KOPT-K1 (cell line): ENCODE measurements around the gene KCNN3.
A peak's percentile ranks its signal among the peaks of the same experiment; 100 is the strongest.

ENCODE experiments used
- H3K27ac ChIP-seq: fragments of 200-600 bp; sonication (generic); 2 replicates; pipeline ENCODE4 v1.5.1; 2016; ENCODE audit warnings: antibody characterized with exemption, mild to moderate bottlenecking, low read depth, low read length; ENCODE audit not compliant: poor library complexity, severe bottlenecking
- H3K36me3 ChIP-seq: fragments of 200-600 bp; sonication (generic); 2 replicates; pipeline ENCODE4 v1.5.1; 2017; ENCODE audit warnings: antibody characterized with exemption, mild to moderate bottlenecking, low read length, moderate library complexity; ENCODE audit not compliant: insufficient read depth
- H3K9me3 ChIP-seq: fragments of 200-600 bp; sonication (generic); 2 replicates; pipeline ENCODE4 v1.5.1; 2017; ENCODE audit warnings: antibody characterized with exemption, low read length, mild to moderate bottlenecking; ENCODE audit not compliant: insufficient read depth, poor library complexity, severe bottlenecking

Gene KCNN3

GRCh38 chr1:154791292-154792166 lies 78.6 kb downstream of the KCNN3 start:
- no peaks in the 10 kb centered on the region for H3K9me3 ChIP-seq
- no peak overlapping the region for H3K27ac ChIP-seq
- H3K36me3 ChIP-seq = no peaks in the 10 kb centered on the region

DNA sequence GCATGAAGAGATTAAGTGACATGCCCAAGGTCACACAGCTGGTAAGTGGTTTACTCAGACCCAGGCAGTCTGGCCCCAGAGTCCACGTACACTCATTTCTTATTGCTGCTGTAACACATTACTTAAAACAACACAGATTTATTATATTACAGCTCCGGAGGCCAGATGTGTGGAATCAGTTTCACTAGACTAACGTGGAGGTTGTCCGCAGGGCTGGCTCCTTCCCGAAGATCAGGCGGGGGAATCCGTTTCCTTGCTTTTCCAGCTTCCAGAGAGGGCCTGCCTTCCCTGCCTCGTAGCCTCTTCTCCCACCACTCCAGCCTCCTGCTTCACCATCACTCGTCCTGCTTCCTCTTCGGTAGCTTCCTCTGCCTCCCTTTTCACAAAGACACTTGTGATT lies 81.2 kb downstream of the KCNN3 start:
- H3K9me3 ChIP-seq = no peaks in the 10 kb centered on the region
- no peaks in the 10 kb centered on the region for H3K36me3 ChIP-seq
- H3K27ac ChIP-seq = no peak overlapping the region

DNA sequence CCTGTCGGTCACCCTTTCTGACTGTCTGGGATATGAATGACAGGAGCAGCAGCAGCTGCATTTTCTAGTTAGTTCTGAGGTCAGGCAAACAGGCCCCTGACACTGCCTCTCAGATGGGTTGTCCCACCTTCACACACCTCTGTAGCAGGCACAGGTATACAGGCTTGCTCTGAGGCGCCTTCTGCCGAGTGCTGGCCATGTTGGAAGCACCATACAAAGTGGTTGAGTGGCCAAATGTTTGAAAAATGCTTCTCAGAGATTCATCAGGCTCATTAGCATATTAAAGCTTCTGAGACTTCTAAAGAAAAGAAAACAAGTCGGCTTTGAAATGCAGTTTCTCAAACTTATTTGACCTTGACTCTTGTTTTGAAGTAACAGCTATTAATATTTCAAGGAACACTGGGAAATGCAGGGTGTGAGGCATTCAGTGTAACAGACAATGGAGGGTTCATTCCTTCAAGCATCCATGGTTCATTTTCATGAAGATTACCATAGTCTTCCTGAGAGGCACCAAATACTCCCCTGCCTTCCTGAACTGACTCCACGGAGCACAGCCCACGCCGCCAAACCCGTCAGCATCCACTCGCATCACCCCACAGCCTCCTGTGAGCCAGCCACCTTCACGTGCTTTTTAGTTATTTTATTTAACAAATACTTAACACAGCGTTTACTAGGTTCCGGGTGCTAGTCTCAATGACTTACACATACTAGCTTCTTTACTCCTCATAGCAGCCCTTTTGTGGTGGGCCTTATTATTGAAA lies 81.8 kb downstream of the KCNN3 start:
- H3K27ac ChIP-seq = no peak overlapping the region
- no peaks in the 10 kb centered on the region for H3K9me3 ChIP-seq
- H3K36me3 ChIP-seq = no peaks in the 10 kb centered on the region

- H3K27ac ChIP-seq = no peak overlapping the region
- no peaks in the 10 kb centered on the region for H3K36me3 ChIP-seq
- no peaks in the 10 kb centered on the region for H3K9me3 ChIP-seq
These were observed 83.1 kb downstream of the KCNN3 start for GRCh38 chr1:154786804-154787570.

DNA sequence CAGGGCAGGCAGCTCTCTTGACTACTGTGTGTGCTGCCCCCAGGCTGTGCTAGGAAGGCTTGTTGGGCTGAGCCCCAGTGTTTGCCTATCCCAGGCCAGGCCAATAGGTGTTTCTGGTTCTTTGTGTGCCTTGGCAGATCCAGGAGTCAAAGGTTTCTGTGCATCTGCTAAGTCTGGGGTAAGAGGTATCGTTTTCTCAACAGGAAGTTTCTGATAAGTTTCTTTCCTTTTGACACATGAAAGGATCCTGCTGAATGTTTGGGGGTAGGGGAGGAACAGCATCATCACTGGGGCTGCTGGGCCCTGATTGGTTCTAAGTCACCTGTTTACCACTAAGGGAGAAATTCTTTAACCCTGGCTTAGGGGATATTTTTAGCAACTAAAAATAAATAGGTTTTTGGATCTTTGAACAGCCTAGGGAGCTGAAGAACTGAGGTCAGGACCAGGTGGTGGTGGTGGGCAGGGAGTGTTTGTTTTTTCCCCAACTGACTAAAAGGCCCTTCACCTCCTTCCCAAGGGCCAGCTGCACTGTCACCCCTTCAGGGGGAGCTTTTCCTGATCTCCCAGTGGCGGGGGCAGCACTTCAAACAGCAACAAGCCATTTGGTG lies 85.1 kb downstream of the KCNN3 start:
- Histone ChIP-seq H3K36me3 (no peaks in the 10 kb centered on the region), H3K9me3 (no peaks in the 10 kb centered on the region), H3K27ac (peak overlapping the region; percentile 65)

GRCh38 chr1:154784416-154784815 lies 85.7 kb downstream of the KCNN3 start:
- Histone ChIP-seq H3K27ac (peak overlapping the region; percentile 65), H3K36me3 (no peaks in the 10 kb centered on the region), H3K9me3 (no peaks in the 10 kb centered on the region)

DNA sequence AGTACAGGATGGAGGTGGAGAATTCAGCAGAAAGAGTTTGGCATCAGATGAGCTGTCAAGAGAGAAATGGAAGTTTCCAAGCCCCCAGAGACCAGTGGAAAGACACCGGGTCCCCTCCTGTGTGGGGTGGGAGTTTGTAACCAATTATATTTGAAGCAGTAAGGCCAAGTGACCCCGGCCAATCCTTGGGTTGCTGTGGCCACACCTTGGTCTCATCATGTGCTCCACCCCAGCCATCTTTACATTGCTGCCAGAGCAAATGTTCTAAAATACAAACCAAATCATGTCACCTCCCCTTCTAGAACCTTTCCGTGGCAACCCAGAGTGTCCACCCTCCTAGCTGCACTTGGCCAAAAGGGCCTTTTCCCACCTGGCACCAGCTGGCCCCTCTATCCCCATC lies 86.1 kb downstream of the KCNN3 start:
- H3K9me3 ChIP-seq = no peaks in the 10 kb centered on the region
- no peaks in the 10 kb centered on the region for H3K36me3 ChIP-seq
- H3K27ac ChIP-seq = peak overlapping the region; percentile 65

- no peak overlapping the region for H3K27ac ChIP-seq
- H3K36me3 ChIP-seq = no peaks in the 10 kb centered on the region
- no peaks in the 10 kb centered on the region for H3K9me3 ChIP-seq
These were observed 89.5 kb downstream of the KCNN3 start for GRCh38 chr1:154780541-154780940.

DNA sequence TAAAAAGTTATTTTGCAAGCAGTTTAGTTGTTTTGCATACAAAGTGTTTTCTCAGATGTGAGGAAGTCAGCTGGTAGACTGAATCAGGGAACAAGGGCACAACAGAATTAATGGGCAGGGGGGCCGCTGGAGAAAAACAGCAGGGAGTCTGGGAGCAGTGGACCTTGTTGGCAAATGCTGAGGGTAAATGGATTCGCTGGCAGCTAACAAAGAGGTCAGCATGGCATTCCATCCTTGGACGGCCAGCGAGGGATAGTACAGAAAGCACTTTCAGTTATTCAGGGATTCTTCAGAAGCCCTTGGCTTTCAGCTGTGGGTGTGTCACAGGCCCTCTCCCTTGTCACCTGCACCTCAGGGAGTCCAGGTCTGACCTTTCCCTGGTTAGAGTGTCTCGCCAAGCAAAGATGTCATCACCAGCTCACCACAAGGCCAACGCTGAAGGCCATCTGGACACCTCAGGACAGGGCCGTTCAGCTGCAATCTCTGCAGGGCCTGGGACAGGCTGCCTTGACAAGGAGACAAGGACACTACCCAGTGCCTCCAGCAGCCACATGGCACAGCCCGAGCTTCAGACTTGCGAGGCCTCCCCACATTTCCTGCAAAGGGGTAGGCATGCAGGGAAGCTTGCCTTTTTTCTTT lies 90.4 kb downstream of the KCNN3 start:
- H3K36me3 ChIP-seq = no peaks in the 10 kb centered on the region
- H3K9me3 ChIP-seq = no peaks in the 10 kb centered on the region
- H3K27ac ChIP-seq = no peak overlapping the region

DNA sequence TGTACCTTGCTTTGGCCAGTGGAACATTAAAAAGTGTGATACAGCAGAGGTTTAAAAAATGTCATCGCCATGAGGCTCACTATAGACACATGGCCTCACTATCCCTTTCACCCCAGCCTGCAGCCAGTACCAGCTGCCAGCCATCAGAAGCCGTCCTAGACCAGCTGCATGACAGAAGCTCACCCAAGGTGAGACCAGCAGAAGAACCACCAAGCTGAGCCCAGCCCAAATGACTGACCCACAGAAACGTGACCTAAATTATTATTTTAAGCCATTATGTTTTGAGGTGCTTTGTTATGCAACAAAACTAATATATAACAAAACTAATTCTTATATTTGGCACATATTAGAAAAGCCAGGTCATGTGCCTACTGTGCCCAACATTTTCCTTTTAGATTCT lies 91.1 kb downstream of the KCNN3 start:
- Histone ChIP-seq H3K27ac (no peak overlapping the region), H3K9me3 (no peaks in the 10 kb centered on the region), H3K36me3 (no peaks in the 10 kb centered on the region)

DNA sequence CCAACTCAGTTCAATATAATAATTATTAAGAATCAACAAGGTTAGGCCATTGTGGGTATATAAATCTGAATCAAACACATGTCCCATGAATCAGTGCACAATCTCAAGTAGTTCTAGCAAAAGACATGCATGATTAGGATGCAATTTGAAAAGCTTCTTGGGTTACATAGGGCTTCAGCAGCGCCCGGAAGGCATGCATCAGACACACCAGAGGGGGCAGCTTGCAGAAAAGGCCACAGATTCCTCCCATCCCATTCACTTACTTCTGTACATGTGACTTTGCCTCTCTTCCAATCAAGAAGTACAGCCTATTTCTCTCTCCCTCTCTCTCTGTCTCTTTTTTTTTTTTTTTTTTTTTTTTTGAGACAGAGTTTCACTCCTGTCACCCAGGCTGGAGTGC lies 91.8 kb downstream of the KCNN3 start:
- Histone ChIP-seq H3K36me3 (no peaks in the 10 kb centered on the region), H3K27ac (no peak overlapping the region), H3K9me3 (no peaks in the 10 kb centered on the region)

DNA sequence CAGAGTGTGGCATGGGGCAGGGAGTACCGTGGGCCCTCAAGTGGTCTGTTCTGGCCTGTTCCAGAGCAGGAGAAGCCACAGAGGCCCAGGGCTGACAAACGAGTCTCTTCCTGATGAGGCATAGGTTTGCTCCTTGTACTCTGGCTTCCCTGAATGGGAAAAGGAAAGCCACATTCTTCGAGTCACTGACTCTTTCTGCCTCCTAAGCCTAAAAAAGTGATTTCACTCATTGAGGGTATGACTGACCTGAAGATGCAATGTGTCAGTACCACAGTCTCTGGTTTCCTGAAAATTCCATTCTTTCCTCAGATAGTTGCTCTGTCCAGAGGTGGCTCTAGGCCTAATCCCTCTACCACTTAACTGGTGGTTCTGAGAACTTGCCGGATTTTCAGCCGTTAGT lies 92.3 kb downstream of the KCNN3 start:
- Histone ChIP-seq H3K36me3 (no peaks in the 10 kb centered on the region), H3K9me3 (no peaks in the 10 kb centered on the region), H3K27ac (no peak overlapping the region)

DNA sequence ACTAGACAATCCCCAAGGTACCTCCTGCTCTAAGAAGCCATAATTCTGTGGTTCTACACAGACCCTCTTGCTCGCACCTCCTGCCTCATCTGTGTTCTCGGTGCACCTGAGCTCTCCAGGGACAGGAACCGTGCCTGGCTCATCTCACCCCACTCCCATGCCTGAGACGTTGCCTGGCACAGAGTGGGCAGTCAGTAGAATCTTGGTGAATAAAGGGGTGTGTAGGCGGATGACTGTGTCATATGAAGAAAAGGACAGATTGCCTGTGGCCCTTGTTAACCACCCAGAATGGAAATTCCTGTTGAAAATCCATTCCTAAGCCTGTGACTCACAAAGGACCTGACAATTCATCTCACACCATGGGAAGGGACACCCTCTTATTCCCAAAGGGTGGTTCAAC lies 92.9 kb downstream of the KCNN3 start:
- H3K36me3 ChIP-seq = no peaks in the 10 kb centered on the region

More for the DNA sequence above, 92.9 kb downstream of the KCNN3 start:
- no peak overlapping the region for H3K27ac ChIP-seq
- H3K9me3 ChIP-seq = no peaks in the 10 kb centered on the region
